SK-N-SH (cell line): ENCODE results near the gene NR3C1. TPM values are rescaled to one million over a fixed set of nuclear protein-coding genes. Genes with fewer than 3 reads are reported as not detected.
A peak's percentile ranks its signal among the peaks of the same experiment; 100 is the strongest.

Experiments
- CTCF ChIA-PET: fragments of 300-600, 350-600 bp; formaldehyde crosslinking; extraction: SDS; loops from one replicate; lab custom pipeline; 2021; lab: Yijun Ruan, JAX
- POLR2A ChIA-PET: fragments of 350-600 bp; sonication (Branson Sonifier 250); formaldehyde crosslinking; extraction: SDS; loops from one replicate; lab custom pipeline; 2020; ENCODE audit warnings: antibody characterized with exemption, inconsistent platforms; lab: Yijun Ruan, JAX
- DNase-seq: peaks from one replicate; pipeline ENCODE4 v3.0.0; 2012
- H2AFZ ChIP-seq: fragments of 200-600 bp; sonication (generic); 2 replicates; pipeline ENCODE4 v1.8.1; 2016; ENCODE audit warnings: antibody characterized with exemption, mild to moderate bottlenecking, low read depth
- H3F3A ChIP-seq: fragments of 200-600 bp; sonication (generic); replicated peaks from 2 replicates; pipeline ENCODE3; 2016; ENCODE audit warnings: antibody characterized with exemption, mild to moderate bottlenecking; ENCODE audit not compliant: insufficient read depth
- H3K27ac ChIP-seq, 2 experiments: fragments of 200-500 bp in 1 of 2; fragments of 200-600 bp in 1 of 2; sonication (Bioruptor generic) in 1 of 2; sonication (generic), shearing (Covaris generic) in 1 of 2; 2 replicates each; pipeline versions ENCODE4 v1.5.1 to v1.6.1; 2014 to 2016; ENCODE audit warnings: low read depth in 2 of 2, inconsistent platforms in 1 of 2, low read length in 1 of 2, mild to moderate bottlenecking in 1 of 2, mixed read lengths in 1 of 2
- H3K27me3 ChIP-seq: fragments of 200-600 bp; sonication (generic), shearing (Covaris generic); 2 replicates; pipeline ENCODE4 v1.6.1; 2016; ENCODE audit warnings: mixed run types; ENCODE audit not compliant: insufficient read depth
- H3K36me3 ChIP-seq, 2 experiments: fragments of 200-500 bp in 1 of 2; fragments of 200-600 bp in 1 of 2; sonication (Bioruptor generic) in 1 of 2; sonication (generic) in 1 of 2; replicated peaks in 1 of 2; 2 replicates each; pipeline versions ENCODE3 to v1.5.1; 2014 to 2016; ENCODE audit warnings: low read length in 1 of 2, mild to moderate bottlenecking in 1 of 2; ENCODE audit not compliant: insufficient read depth in 2 of 2, control insufficient read depth in 1 of 2
- H3K4me1 ChIP-seq, 2 experiments: fragments of 200-500 bp in 1 of 2; fragments of 200-600 bp in 1 of 2; sonication (Bioruptor generic) in 1 of 2; sonication (generic), shearing (Covaris generic) in 1 of 2; 2 replicates each; pipeline versions ENCODE4 v1.5.1 to v1.6.1; 2014 to 2016; ENCODE audit warnings: low read depth in 1 of 2, low read length in 1 of 2, mixed run types in 1 of 2; ENCODE audit not compliant: insufficient read depth in 2 of 2, control insufficient read depth in 1 of 2
- H3K4me2 ChIP-seq: fragments of 200-600 bp; sonication (generic), shearing (Covaris generic); 2 replicates; pipeline ENCODE4 v1.6.1; 2017; ENCODE audit warnings: mixed run types
- H3K4me3 ChIP-seq, 2 experiments: fragments of 200-500 bp in 1 of 2; fragments of 200-600 bp in 1 of 2; sonication (Bioruptor generic) in 1 of 2; sonication (generic), shearing (Covaris generic) in 1 of 2; 2 replicates each; pipeline versions ENCODE4 v1.5.1 to v1.8.1; 2014 to 2016; ENCODE audit warnings: low read depth in 2 of 2, inconsistent platforms in 1 of 2, low read length in 1 of 2, mild to moderate bottlenecking in 1 of 2, mixed read lengths in 1 of 2, moderate library complexity in 1 of 2
- H3K79me2 ChIP-seq: fragments of 200-600 bp; sonication (generic); 2 replicates; pipeline ENCODE4 v1.8.1; 2017; ENCODE audit warnings: mild to moderate bottlenecking; ENCODE audit not compliant: insufficient read depth
- H3K9ac ChIP-seq: fragments of 200-600 bp; sonication (generic); 2 replicates; pipeline ENCODE4 v1.6.1; 2017; ENCODE audit warnings: mixed run types
- H3K9me2 ChIP-seq: fragments of 200-600 bp; sonication (generic); 2 replicates; pipeline ENCODE4 v1.6.1; 2017; ENCODE audit warnings: mixed run types
- H3K9me3 ChIP-seq: fragments of 200-600 bp; sonication (generic); 2 replicates; pipeline ENCODE4 v1.6.1; 2017; ENCODE audit warnings: mixed run types, mild to moderate bottlenecking, moderate library complexity
- H4K20me1 ChIP-seq: fragments of 200-600 bp; sonication (generic); 2 replicates; pipeline ENCODE4 v1.6.1; 2017; ENCODE audit warnings: mild to moderate bottlenecking, mixed run types; ENCODE audit not compliant: insufficient read depth
- EP300 ChIP-seq, 2 experiments: IDR thresholded peaks; 2 replicates each; pipeline versions ENCODE4 v1.4.0 to v1.6.1; 2012; ENCODE audit warnings: borderline replicate concordance in 1 of 2, low read depth in 1 of 2, low read length in 1 of 2
- EZH2phosphoT487 ChIP-seq: fragments of 200-600 bp; sonication (generic); IDR thresholded peaks from 2 replicates; pipeline ENCODE4 v1.6.1; 2017; ENCODE audit warnings: low read depth, mixed run types, mild to moderate bottlenecking, antibody characterized with exemption, moderate library complexity, borderline replicate concordance
- FOXJ3 ChIP-seq: sonication (generic); formaldehyde crosslinking; IDR thresholded peaks from 2 replicates; pipeline ENCODE4 v1.5.1; 2020; ENCODE audit warnings: mild to moderate bottlenecking, missing genetic modification reagents
- MAX ChIP-seq: IDR thresholded peaks from 2 replicates; pipeline ENCODE4 v1.4.0; 2012; ENCODE audit warnings: low read depth
- RCOR1 ChIP-seq: fragments of 150-350 bp; IDR thresholded peaks from 2 replicates; pipeline ENCODE4 v1.6.1; 2017; ENCODE audit warnings: antibody characterized with exemption, low read length
- REST ChIP-seq: IDR thresholded peaks from 2 replicates; pipeline ENCODE4 v1.6.1; 2012; ENCODE audit warnings: mild to moderate bottlenecking, low read depth, low read length, moderate library complexity
- RFX5 ChIP-seq: IDR thresholded peaks from 2 replicates; pipeline ENCODE4 v1.6.1; 2012; ENCODE audit warnings: mild to moderate bottlenecking, improper control_type of control experiment, low read length
- SMC3 ChIP-seq: IDR thresholded peaks from 2 replicates; pipeline ENCODE4 v1.6.1; 2012; ENCODE audit warnings: low read depth, low read length, improper control_type of control experiment
- USF2 ChIP-seq: fragments of 150-350 bp; IDR thresholded peaks from 2 replicates; pipeline ENCODE4 v1.6.1; 2017; ENCODE audit warnings: antibody characterized with exemption, low read length, low read depth, borderline replicate concordance
- ZBTB33 ChIP-seq: IDR thresholded peaks from 2 replicates; pipeline ENCODE4 v1.4.0; 2012; ENCODE audit warnings: low read depth, borderline replicate concordance
- WGBS: methylation state at CpG from one replicate; pipeline ENCODE4 v1.1.6; 2017; ENCODE audit warnings: low lambda C conversion rate; 5-methylcytosine and 5-hydroxymethylcytosine counted together
- polyA plus RNA-seq, 3 experiments: library from polyadenylated mRNA; depleted of rRNA; stranded (reverse); fragments of >200 nt; gene quantifications; 2 replicates each; pipeline ENCODE4 v1.2.3, GENCODE V29; 2012
- TF ChIP-seq, protein P1 (sequence below): IDR thresholded peaks from 2 replicates; pipeline ENCODE4 v1.4.0; 2012; ENCODE audit warnings: low read depth, borderline replicate concordance
- TF ChIP-seq, protein P2 (sequence below): fragments of 200-600 bp; sonication (generic); IDR thresholded peaks from 2 replicates; pipeline ENCODE4 v1.6.1; 2017; ENCODE audit warnings: antibody characterized with exemption, mild to moderate bottlenecking, moderate library complexity

NR3C1 gene
- polyA plus RNA-seq, 1 of the 3 experiments (the other 2 are of a cell fraction) = 7.1 TPM

DNA sequence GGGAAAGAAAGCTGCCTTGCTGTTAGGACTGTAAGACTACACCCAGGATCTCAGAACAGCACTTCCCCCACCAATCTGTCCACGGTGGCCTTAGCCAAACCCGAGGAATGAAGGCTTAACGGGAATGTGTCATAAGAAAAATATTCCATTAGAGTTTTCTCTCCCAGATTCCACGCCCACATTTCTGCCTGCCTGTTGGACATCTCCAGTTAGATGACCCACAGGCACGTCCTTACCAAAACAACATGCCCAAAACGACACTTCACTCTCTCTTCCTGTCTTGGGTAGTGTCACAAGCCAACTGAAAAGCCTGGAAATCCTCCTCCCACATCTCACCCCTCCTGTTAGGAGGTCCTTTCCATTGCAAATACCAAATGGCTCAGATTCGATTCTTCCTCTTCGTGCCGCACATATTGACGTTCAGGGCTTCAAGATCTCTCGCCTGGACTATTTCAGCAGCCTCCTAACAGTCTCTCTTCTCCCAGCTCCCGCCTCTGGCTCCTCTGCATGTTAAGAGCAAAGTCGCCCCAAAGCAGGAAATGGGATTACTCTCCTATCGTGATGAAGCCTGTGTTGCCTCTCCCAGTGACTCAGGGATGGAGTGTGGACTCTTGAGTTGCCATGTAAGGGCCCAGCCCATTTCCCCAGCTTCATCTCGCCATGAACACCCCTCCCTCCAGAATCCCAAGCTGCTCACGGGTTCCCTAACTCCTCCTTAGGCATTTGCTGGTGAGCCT is 159.3 kb downstream of the NR3C1 start (continued):
- peak; percentile 22; the same call in 1 of the 2 replicates for TF ChIP-seq REST
- peak; percentile 34; the same call in 1 of the 2 replicates for TF ChIP-seq ZBTB33
- TF ChIP-seq EP300 (IDR thresholded peaks at IDR 0.05; ENCODE audit: borderline replicate concordance in 1 of 2, low read depth in 1 of 2, low read length in 1 of 2) = peak; percentile 12 to 93; a peak in 3 of 4 replicates
- no peak; the same call in 1 of the 2 replicates for TF ChIP-seq SMC3
- TF ChIP-seq FOXJ3 = no peak
- no peak for TF ChIP-seq USF2

GRCh38 chr5:143243103-143243502 is 160.4 kb downstream of the NR3C1 start:
- ChIA-PET POLR2A (no interaction called here), CTCF (no interaction called here)
- DNase-seq = no peak
- Histone ChIP-seq H3K4me1 (peaks cover 2 to 42% of the 10 kb centered on the region in 2 experiments; a peak in 3 of 4 replicates), H3K9me2 (no peaks in the 10 kb centered on the region), H3K9me3 (no peaks in the 10 kb centered on the region), H3K27me3 (no peaks in the 10 kb centered on the region), H3F3A (peaks cover 37% of the 10 kb centered on the region), H3K4me3 (no peak overlapping the region), H2AFZ (no peak overlapping the region), H3K36me3 (no peaks in the 10 kb centered on the region), H3K9ac (peak overlapping the region; percentile 67; the same call in 1 of the 2 replicates), H3K79me2 (no peaks in the 10 kb centered on the region), H4K20me1 (no peaks in the 10 kb centered on the region), H3K27ac (peak overlapping the region; percentile 81 to 95), H3K4me2 (peak overlapping the region; percentile 70; the same call in 1 of the 2 replicates)
- 81% methylated on average over 6 of the region's 6 CpGs for WGBS
- TF ChIP-seq MAX (no peak), SMC3 (no peak), RFX5 (no peak), USF2 (no peak), EZH2phosphoT487 (no peak), ZBTB33 (no peak), RCOR1 (no peak)
- TF ChIP-seq, protein P1, sequence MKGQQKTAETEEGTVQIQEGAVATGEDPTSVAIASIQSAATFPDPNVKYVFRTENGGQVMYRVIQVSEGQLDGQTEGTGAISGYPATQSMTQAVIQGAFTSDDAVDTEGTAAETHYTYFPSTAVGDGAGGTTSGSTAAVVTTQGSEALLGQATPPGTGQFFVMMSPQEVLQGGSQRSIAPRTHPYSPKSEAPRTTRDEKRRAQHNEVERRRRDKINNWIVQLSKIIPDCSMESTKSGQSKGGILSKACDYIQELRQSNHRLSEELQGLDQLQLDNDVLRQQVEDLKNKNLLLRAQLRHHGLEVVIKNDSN = no peak
- TF ChIP-seq, protein P2, sequence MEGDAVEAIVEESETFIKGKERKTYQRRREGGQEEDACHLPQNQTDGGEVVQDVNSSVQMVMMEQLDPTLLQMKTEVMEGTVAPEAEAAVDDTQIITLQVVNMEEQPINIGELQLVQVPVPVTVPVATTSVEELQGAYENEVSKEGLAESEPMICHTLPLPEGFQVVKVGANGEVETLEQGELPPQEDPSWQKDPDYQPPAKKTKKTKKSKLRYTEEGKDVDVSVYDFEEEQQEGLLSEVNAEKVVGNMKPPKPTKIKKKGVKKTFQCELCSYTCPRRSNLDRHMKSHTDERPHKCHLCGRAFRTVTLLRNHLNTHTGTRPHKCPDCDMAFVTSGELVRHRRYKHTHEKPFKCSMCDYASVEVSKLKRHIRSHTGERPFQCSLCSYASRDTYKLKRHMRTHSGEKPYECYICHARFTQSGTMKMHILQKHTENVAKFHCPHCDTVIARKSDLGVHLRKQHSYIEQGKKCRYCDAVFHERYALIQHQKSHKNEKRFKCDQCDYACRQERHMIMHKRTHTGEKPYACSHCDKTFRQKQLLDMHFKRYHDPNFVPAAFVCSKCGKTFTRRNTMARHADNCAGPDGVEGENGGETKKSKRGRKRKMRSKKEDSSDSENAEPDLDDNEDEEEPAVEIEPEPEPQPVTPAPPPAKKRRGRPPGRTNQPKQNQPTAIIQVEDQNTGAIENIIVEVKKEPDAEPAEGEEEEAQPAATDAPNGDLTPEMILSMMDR = no peak
